Osteocyte (in vitro differentiated cells): Measurements from ENCODE around the gene XPO1. TPM values are rescaled to one million over a fixed set of nuclear protein-coding genes. Genes with fewer than 3 reads are reported as not detected.
"Not testable (repeated sequence)": the region's sequence is repeated elsewhere in the genome, so short reads cannot be mapped to it uniquely, and the experiment has no call there.

Source experiments
- DNase-seq: peaks from one replicate; pipeline ENCODE4 v3.0.0; 2021; ENCODE audit warnings: mixed read lengths; ENCODE audit not compliant: unreplicated experiment; ENCODE audit errors: extremely low spot score
- H3K27ac Mint-ChIP-seq: one replicate; pipeline ENCODE4 v1.8.0; 2021; ENCODE audit warnings: mild to moderate bottlenecking, mixed read lengths; ENCODE audit not compliant: unreplicated experiment
- H3K27me3 Mint-ChIP-seq: one replicate; pipeline ENCODE4 v1.8.0; 2021; ENCODE audit warnings: mixed read lengths; ENCODE audit not compliant: unreplicated experiment
- H3K36me3 Mint-ChIP-seq: one replicate; pipeline ENCODE4 v1.8.0; 2021; ENCODE audit warnings: mixed read lengths; ENCODE audit not compliant: unreplicated experiment
- H3K4me1 Mint-ChIP-seq: one replicate; pipeline ENCODE4 v1.8.0; 2021; ENCODE audit warnings: mixed read lengths; ENCODE audit not compliant: unreplicated experiment
- H3K4me3 Mint-ChIP-seq: one replicate; pipeline ENCODE4 v1.8.0; 2021; ENCODE audit warnings: mild to moderate bottlenecking, moderate library complexity, mixed read lengths; ENCODE audit not compliant: unreplicated experiment
- H3K9me3 Mint-ChIP-seq: one replicate; pipeline ENCODE4 v1.8.0; 2021; ENCODE audit warnings: mixed read lengths; ENCODE audit not compliant: unreplicated experiment
- total RNA-seq: library from RNA; stranded (reverse); gene quantifications from 2 replicates; pipeline ENCODE4 v1.2.1, GENCODE V29; 2021
- TF ChIP-seq, protein P1 (sequence below): fragments of 200-600 bp; sonication (generic); IDR thresholded peaks from 2 replicates; pipeline ENCODE4 v1.5.0; 2021; ENCODE audit warnings: antibody characterized with exemption, mild to moderate bottlenecking, moderate library complexity

Gene XPO1
- total RNA-seq, 1 donor from 2014 or later = 129 TPM

- H3K27ac Mint-ChIP-seq = no peak overlapping the region
These were observed 83.8 kb downstream of the XPO1 start for GRCh38 chr2:61454383-61454782.

DNA sequence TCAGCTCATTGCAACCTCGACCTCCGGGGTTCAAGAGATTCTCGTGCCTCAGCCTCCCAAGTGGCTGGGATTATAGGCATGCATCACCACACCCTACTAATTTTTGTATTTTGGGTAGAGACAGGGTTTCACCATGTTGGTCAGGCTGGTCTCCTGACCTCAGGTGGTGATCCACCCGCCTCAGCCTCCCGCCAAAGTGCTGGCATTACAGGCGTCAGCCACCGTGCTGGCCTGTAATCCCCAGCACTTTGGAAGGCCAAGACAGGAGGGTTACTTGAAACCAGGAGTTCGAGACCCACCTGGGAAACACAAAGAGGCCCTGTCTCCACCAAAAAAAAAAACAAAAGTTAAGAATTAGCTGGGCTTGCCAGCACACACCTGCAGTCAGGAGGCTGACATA is 85.8 kb downstream of the XPO1 start:
- Mint-ChIP-seq H3K27ac (no peak overlapping the region), H3K9me3 (peaks cover 4% of the 10 kb centered on the region), H3K4me1 (peaks cover 9% of the 10 kb centered on the region), H3K36me3 (peaks cover 7% of the 10 kb centered on the region), H3K27me3 (no peaks in the 10 kb centered on the region), H3K4me3 (no peak overlapping the region)
- DNase-seq = no peak
- TF ChIP-seq, protein P1, sequence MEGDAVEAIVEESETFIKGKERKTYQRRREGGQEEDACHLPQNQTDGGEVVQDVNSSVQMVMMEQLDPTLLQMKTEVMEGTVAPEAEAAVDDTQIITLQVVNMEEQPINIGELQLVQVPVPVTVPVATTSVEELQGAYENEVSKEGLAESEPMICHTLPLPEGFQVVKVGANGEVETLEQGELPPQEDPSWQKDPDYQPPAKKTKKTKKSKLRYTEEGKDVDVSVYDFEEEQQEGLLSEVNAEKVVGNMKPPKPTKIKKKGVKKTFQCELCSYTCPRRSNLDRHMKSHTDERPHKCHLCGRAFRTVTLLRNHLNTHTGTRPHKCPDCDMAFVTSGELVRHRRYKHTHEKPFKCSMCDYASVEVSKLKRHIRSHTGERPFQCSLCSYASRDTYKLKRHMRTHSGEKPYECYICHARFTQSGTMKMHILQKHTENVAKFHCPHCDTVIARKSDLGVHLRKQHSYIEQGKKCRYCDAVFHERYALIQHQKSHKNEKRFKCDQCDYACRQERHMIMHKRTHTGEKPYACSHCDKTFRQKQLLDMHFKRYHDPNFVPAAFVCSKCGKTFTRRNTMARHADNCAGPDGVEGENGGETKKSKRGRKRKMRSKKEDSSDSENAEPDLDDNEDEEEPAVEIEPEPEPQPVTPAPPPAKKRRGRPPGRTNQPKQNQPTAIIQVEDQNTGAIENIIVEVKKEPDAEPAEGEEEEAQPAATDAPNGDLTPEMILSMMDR = no peak

More at GRCh38 chr2:61454383-61454782, 83.8 kb downstream of the XPO1 start:
- DNase-seq = no peak
- Mint-ChIP-seq H3K9me3 (peaks cover 2% of the 10 kb centered on the region), H3K4me3 (no peak overlapping the region), H3K36me3 (peaks cover 6% of the 10 kb centered on the region), H3K4me1 (peaks cover 18% of the 10 kb centered on the region), H3K27me3 (no peaks in the 10 kb centered on the region)
- TF ChIP-seq, protein P1 = no peak

DNA sequence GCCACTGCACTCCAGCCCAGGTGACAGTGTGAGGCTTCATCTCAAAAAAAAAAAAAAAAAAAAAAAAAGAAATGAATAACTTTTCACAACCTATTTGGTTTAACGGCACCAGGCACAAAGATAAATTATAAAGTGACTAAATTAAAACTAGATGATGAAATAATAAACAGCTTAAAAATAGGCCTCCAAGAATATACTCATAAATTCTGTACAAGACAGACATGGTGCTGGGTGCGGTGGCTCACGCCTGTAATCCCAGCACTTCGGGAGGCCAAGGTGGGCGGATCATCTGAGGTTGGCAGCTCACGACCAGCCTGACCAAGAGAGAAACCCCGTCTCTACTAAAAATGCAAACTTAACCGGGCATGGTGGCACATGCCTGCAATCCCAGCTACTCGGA is 87.0 kb downstream of the XPO1 start:
- Mint-ChIP-seq H3K9me3 (peaks cover 4% of the 10 kb centered on the region), H3K27me3 (no peaks in the 10 kb centered on the region), H3K4me1 (peaks cover 7% of the 10 kb centered on the region), H3K4me3 (no peak overlapping the region), H3K27ac (no peak overlapping the region), H3K36me3 (peaks cover 9% of the 10 kb centered on the region)
- TF ChIP-seq, protein P1 = no peak
- no peak for DNase-seq

DNA sequence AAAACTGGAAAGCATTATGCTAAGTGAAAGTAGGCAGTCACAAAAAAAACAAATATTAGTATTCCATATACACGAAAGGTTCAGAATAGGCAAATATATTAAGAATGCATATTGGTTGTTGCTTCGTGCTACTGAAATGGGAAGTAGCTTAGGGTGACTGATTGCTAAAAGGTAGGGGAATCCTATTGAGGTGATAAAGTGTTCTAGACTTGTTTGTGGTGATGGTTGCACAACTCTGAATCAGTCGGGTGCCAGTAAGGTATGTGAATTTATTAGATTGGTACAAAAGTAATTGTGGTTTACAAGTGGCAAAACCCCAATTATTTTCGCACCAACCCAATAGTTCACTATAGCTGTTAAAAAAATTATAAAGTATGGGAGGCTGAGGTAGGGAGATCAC is 88.0 kb downstream of the XPO1 start:
- peaks cover 4% of the 10 kb centered on the region for H3K4me1 Mint-ChIP-seq
- no peak for DNase-seq
- H3K36me3 Mint-ChIP-seq = peaks cover 9% of the 10 kb centered on the region
- no peak overlapping the region for H3K4me3 Mint-ChIP-seq
- H3K27ac Mint-ChIP-seq = no peak overlapping the region
- H3K9me3 Mint-ChIP-seq = peaks cover 4% of the 10 kb centered on the region
- H3K27me3 Mint-ChIP-seq = no peaks in the 10 kb centered on the region
- TF ChIP-seq, protein P1 = no peak

DNA sequence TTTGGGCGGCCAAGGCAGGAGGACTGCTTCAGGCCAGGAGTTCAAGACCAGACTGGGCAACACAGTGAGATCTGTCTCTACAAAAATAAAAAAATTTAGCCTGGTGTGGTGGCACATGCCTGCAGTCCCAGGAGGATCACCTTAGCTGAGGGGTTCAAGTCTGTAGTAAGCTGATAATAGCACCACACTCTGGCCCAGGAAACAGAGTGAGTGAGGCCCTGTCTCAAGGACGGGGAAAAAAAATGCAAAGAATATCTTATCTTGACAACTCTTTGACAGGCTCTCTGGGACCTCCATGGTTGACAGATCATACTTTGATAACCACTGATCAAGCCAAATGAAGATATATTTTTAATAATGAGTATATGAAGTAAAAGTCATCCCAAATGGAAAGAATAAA is 89.9 kb downstream of the XPO1 start:
- Mint-ChIP-seq H3K4me1 (peaks cover 7% of the 10 kb centered on the region), H3K27me3 (no peaks in the 10 kb centered on the region), H3K9me3 (peaks cover 8% of the 10 kb centered on the region), H3K27ac (no peak overlapping the region), H3K4me3 (no peak overlapping the region), H3K36me3 (peaks cover 22% of the 10 kb centered on the region)
- no peak for DNase-seq
- TF ChIP-seq, protein P1 = no peak

GRCh38 chr2:61446971-61447370 is 91.2 kb downstream of the XPO1 start:
- Mint-ChIP-seq H3K4me1 (peaks cover 11% of the 10 kb centered on the region), H3K36me3 (peaks cover 20% of the 10 kb centered on the region)
- not testable (repeated sequence) for H3K27ac Mint-ChIP-seq, H3K4me3 Mint-ChIP-seq, H3K9me3 Mint-ChIP-seq, H3K27me3 Mint-ChIP-seq, DNase-seq
